Activated CD4-positive, alpha-beta T cell treated with anti-CD3 and anti-CD28 coated beads, Interleukin-2, amount 50 U/mL, for 24 hours (primary cell): ENCODE data around the gene XG.
"Not testable (repeated sequence)": the region's sequence is repeated elsewhere in the genome, so short reads cannot be mapped to it uniquely, and the experiment has no call there.

Experiments
- DNase-seq, 2 donors: peaks; one replicate each; pipeline ENCODE4 v3.0.0-alpha.2; 2020; ENCODE audit warnings: low read depth in 1 of 2, low spot score in 1 of 2

Gene XG

GRCh38 chrX:2751874-2752300 is at the start of gene XG:
XG (plus strand) TSS chrX:2752040; CDS start chrX:2752275, 235 bp downstream.
- not testable (repeated sequence) for DNase-seq

GRCh38 chrX:2703991-2704369 is 47.9 kb upstream of the XG start:
- DNase-seq: no peak

GRCh38 chrX:2705046-2705832 is 46.6 kb upstream of the XG start:
- no peak for DNase-seq

GRCh38 chrX:2707334-2707760 is 44.5 kb upstream of the XG start:
- peak; percentile 40 to 62 for DNase-seq

- DNase-seq: no peak
Observed at GRCh38 chrX:2708021-2708420, 43.8 kb upstream of the XG start.

- no peak for DNase-seq
Observed at GRCh38 chrX:2708592-2709188, 43.1 kb upstream of the XG start.

GRCh38 chrX:2709556-2709955 is 42.3 kb upstream of the XG start:
- DNase-seq: no peak

- peak in 1 of 2 donors; percentile 60 for DNase-seq
Observed at GRCh38 chrX:2710041-2710840, 41.6 kb upstream of the XG start.

GRCh38 chrX:2711441-2711840 is 40.4 kb upstream of the XG start:
- DNase-seq: no peak

- DNase-seq: no peak
Observed at GRCh38 chrX:2712428-2712827, 39.4 kb upstream of the XG start.

GRCh38 chrX:2712890-2713840 is 38.7 kb upstream of the XG start:
- DNase-seq: no peak

GRCh38 chrX:2714551-2714950 is 37.3 kb upstream of the XG start:
- peak in 1 of 2 donors; percentile 30 for DNase-seq

GRCh38 chrX:2715066-2715600 is 36.7 kb upstream of the XG start:
- DNase-seq: no peak

GRCh38 chrX:2717312-2717711 is 34.5 kb upstream of the XG start:
- DNase-seq: no peak

GRCh38 chrX:2718821-2719220 is 33.0 kb upstream of the XG start:
- DNase-seq: no peak

GRCh38 chrX:2719774-2720447 is 31.9 kb upstream of the XG start:
- no peak for DNase-seq

- DNase-seq: no peak
Observed at GRCh38 chrX:2723286-2723879, 28.5 kb upstream of the XG start.

GRCh38 chrX:2727264-2727663 is 24.6 kb upstream of the XG start:
- DNase-seq: not testable (repeated sequence)

- no peak for DNase-seq
Observed at GRCh38 chrX:2732076-2732475, 19.8 kb upstream of the XG start.

GRCh38 chrX:2732649-2733048 is 19.2 kb upstream of the XG start:
- DNase-seq: no peak
